Measurements from ENCODE around the gene DDRGK1.

Gene DDRGK1

GRCh38 chr20:3235666-3236324, 31.3 kb upstream of the DDRGK1 start:
- no peak for DNase-seq (ENCODE audit: low read depth, low spot score)

GRCh38 chr20:3233991-3234498, 29.6 kb upstream of the DDRGK1 start:
- DNase-seq (ENCODE audit: low read depth, low spot score), result no peak

GRCh38 chr20:3233131-3233990, 28.9 kb upstream of the DDRGK1 start:
- DNase-seq (ENCODE audit: low read depth, low spot score), result no peak

GRCh38 chr20:3231889-3232588, 27.6 kb upstream of the DDRGK1 start:
- DNase-seq (ENCODE audit: low read depth, low spot score), result no peak

- no peak for DNase-seq (ENCODE audit: low read depth, low spot score)
Measured at GRCh38 chr20:3231116-3231515, 26.6 kb upstream of the DDRGK1 start.

DNA sequence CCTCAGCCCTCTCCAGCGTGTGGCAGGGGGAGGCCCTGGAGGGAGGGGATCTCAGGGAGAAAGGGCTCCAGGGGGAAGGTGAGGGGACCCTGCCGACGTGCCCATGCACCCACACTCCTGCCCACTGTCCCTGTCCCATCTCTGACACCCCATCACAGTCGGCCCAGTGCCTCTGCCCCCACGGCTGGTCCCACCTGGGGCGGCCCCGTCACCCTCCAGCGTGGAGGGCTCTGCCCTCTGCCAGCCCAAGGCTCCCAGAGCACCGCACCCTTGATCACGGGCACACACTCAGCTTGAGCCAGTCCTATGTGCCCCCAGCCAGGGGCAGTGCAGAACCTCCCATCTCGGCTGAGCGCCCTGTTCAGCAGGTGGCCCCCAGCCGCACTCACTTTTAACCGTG, 25.3 kb upstream of the DDRGK1 start:
- no peak for DNase-seq (ENCODE audit: low read depth, low spot score)

- DNase-seq (ENCODE audit: low read depth, low spot score), result no peak
Measured at GRCh38 chr20:3229158-3229557, 24.7 kb upstream of the DDRGK1 start.

GRCh38 chr20:3228750-3229032, 24.2 kb upstream of the DDRGK1 start:
- no peak for DNase-seq (ENCODE audit: low read depth, low spot score)

- DNase-seq (ENCODE audit: low read depth, low spot score), result no peak
Measured at GRCh38 chr20:3227936-3228749, 23.7 kb upstream of the DDRGK1 start.

DNA sequence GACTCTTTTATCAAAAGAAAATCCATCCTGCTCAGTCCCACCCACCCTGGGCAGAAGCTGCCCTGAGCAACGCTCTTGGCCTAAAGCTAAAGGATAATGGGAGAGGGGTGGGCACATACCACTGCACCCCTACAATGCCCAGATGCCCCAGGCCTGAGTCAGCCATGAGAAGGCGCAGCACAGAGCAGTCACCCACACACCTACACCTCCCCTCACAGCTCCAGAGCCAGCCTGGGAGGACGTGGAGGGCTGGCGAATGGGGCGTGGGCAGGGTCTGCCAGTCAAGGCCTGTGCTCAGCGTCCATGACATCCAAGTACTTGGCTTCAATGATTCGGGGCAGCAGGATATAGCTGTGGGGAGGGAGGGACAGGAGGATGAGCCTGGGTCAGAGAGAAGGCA, 23.0 kb upstream of the DDRGK1 start:
- DNase-seq (ENCODE audit: low read depth, low spot score), result no peak

DNA sequence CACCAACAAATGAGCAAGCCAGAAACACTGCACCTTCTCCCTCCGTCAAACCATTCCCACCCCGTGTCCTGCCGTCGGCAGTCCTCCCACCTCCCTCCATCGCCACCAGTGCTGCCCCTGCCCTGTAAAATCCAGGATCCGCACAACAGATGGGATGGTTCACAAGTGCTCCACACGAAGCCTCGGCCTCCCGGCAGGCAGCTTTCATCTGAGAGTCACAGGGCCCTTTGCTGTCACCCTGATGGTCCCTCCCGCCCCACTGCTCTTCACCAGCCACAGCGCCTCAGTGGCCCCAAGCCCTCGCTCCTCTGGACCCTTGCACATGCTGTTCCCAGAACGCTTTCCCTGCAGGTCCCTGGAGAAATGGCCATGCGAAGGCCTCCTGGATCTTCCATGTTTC, 22.4 kb upstream of the DDRGK1 start:
- DNase-seq (ENCODE audit: low read depth, low spot score), result no peak

DNA sequence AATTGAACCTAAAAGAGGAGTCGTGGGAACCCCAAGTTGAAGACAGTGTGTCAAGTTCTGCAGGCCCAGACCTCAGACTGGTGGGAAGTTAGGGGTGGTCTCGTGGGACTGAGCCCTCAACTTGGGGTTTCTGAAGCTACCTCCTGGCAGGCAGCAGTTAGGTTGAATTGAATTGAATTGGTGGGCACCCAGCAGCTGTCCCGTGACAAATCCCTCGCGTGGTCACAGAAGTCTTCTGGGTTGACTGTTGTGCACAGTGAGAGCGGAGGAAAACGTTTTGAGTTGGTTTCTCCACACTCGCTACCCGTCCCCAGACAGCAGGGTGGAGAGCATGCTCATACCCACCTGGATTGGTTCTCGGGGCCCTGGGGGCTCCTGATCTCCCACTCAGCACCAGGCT, 21.6 kb upstream of the DDRGK1 start:
- DNase-seq (ENCODE audit: low read depth, low spot score), result no peak

DNA sequence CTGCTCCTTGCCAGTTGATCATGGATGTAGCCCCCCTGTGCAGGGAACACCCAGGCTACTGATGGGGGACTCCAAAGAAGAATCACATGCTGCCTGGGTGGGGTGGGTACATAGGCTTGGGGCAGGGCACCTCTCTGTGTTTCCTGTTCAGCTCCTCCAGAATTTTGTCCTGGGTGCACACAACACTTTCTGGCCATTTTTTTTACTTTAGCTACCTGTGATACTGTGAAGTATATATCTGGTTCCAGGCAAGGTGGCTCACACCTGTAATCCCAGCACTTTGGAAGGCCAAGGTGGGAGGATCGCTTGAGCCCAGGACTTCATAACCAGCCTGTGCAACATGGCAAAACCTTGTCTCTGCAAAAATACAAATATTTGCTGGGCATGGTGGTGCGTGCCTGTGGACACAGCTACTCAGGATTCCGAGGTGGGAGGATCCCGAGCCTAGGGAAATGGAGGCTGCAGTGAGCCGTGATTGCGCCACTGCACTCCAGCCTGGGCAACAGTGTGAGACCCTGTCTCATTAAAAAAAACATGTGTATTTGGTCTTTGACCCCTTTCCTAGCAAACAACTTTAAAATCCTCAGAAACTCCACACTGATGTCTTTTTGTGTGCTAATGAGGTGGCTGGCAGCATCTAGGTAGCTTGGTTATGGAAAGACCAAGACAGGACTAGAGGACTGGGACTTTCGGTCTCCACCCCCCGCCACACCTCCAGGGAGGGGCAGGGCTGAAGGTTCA, 20.4 kb upstream of the DDRGK1 start:
- DNase-seq (ENCODE audit: low read depth, low spot score), result no peak

GRCh38 chr20:3223994-3224680, 19.7 kb upstream of the DDRGK1 start:
- no peak for DNase-seq (ENCODE audit: low read depth, low spot score)

DNA sequence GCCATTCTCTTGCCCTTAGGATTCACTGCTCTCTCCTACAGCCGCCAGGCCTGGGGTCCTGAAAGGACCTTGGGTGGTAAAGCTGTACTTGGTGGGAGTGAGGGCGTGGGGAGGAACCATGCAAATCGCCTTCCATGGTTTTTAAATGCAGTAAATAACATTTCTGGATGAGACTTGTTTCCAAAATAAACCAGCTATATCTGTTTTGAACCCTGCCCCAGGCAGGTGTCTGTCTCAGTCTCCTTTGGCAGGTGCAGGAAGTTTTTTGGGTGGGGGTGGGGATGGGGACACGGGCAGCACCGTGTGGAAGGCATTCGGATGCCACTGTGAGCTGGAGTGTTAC, 19.1 kb upstream of the DDRGK1 start:
- DNase-seq (ENCODE audit: low read depth, low spot score), result no peak

DNA sequence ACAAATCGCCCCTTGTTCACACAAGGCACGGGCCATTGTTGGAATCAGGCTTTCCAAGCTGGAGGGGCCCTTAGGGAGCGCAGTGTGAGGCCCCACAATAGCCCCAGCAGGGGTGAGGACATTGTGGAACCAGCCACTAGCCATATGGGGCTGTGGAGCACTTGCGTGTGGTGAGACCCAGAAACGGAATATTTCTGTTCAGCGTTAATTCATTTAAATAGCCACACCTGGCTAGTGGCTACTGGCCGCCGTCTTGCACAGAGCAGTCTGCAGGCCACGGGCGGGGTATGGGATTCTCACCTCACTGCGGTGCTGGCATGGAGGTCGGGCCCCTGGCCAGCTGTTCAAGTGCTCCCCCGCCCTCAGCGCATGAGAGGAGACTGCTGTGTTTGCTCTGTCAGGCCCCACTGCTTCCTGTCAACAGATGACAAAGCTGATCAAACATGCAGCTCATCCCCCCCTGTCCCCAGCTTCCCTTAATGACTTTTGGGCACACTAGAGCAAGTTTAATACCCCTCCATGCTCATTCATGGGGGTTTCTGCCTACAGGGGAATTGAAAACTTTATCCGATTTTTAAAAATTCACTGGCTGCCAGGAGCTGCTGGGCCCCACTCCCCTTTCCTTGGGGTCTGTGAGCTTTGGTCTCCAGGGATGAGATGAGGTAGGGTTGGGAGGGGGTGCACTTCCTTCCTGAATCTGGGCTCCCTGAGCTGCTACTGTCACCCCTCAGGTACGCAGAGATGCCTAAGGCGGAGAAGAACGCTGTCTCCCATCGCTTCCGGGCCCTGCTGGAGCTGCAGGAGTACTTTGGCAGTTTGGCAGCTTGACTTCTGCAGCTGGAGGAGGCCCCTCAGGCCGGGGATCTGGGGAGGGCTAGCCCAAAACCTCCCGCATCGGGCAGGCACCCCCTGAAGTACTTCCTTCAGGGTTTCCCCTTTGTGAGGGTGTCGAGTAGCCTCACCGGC, 18.4 kb upstream of the DDRGK1 start:
- DNase-seq (ENCODE audit: low read depth, low spot score), result no peak

- no peak for DNase-seq (ENCODE audit: low read depth, low spot score)
Measured at GRCh38 chr20:3221398-3222226, 17.1 kb upstream of the DDRGK1 start.

GRCh38 chr20:3218307-3218988, 14.0 kb upstream of the DDRGK1 start:
- DNase-seq (ENCODE audit: low read depth, low spot score), result no peak

Data from iPS DF 19.7 (cell line).